Measurements from ENCODE around the gene LRRK1. TPM values are rescaled to one million over a fixed set of nuclear protein-coding genes. Genes with fewer than 3 reads are reported as not detected.

LRRK1 gene
- total RNA-seq, 1 donor from 2014 or later = not detected

DNA sequence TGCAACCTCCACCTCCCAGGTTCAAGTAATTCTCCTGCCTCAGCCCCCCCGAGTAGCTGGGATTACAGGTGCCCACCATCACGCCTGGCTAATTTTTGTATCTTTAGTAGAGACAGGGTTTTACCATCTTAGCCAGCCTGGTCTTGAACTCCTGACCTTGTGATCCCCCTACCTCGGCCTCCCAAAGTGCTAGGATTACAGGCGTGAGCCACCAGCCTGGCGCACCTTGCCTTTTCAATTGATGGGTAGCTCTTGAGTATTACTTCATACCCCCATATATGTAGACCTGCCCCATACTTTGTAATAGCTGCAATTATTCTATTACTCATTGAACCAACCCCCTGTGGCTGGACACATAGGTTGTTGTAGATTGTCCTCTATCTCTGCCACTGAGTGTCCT lies 101.3 kb downstream of the LRRK1 start:
- no peak overlapping the region for H3K27ac ChIP-seq
- H3K9ac ChIP-seq = no peak overlapping the region
- H3K36me3 Mint-ChIP-seq = no peaks in the 10 kb centered on the region
- no peaks in the 10 kb centered on the region for H3K79me2 ChIP-seq (ENCODE audit: low read depth)
- TF ChIP-seq CTCF (IDR thresholded peaks at IDR 0.05) = no peak
- TF ChIP-seq EZH2 (IDR thresholded peaks at IDR 0.05) = no peak
- no peak for TF ChIP-seq EZH2phosphoT487 (IDR thresholded peaks at IDR 0.05)
- no peaks in the 10 kb centered on the region for H3K36me3 ChIP-seq
- peaks cover 11% of the 10 kb centered on the region for H3K4me1 ChIP-seq
- no peak overlapping the region for H3K4me3 Mint-ChIP-seq
- H3K4me3 ChIP-seq = no peak overlapping the region
- H3K27me3 ChIP-seq = no peaks in the 10 kb centered on the region
- H3K4me2 ChIP-seq = no peak overlapping the region
- no peak for DNase-seq (ENCODE audit: low spot score)
- H3F3A ChIP-seq (ENCODE audit: low read depth) = peaks cover 6% of the 10 kb centered on the region
- no peaks in the 10 kb centered on the region for H3K9me3 ChIP-seq (ENCODE audit: low read depth)
- H3K9me3 Mint-ChIP-seq = no peaks in the 10 kb centered on the region
- no peaks in the 10 kb centered on the region for H4K20me1 ChIP-seq (ENCODE audit: low read depth)
- peaks cover 34% of the 10 kb centered on the region for H3K4me1 Mint-ChIP-seq
- H3K27me3 Mint-ChIP-seq (ENCODE audit: insufficient read depth, low read depth) = no peaks in the 10 kb centered on the region
- H3K27ac Mint-ChIP-seq = peak overlapping the region; percentile 35
- no peak overlapping the region for H2AFZ ChIP-seq (replicated peaks)

- Histone ChIP-seq H3K27me3 (no peaks in the 10 kb centered on the region), H3K27ac (no peak overlapping the region), H3F3A (ENCODE audit: low read depth) (peaks cover 6% of the 10 kb centered on the region), H3K9me3 (ENCODE audit: low read depth) (no peaks in the 10 kb centered on the region), H3K4me3 (no peak overlapping the region), H2AFZ (replicated peaks) (no peak overlapping the region), H3K9ac (no peak overlapping the region), H4K20me1 (ENCODE audit: low read depth) (no peaks in the 10 kb centered on the region), H3K36me3 (no peaks in the 10 kb centered on the region), H3K79me2 (ENCODE audit: low read depth) (no peaks in the 10 kb centered on the region), H3K4me1 (peaks cover 11% of the 10 kb centered on the region), H3K4me2 (no peak overlapping the region)
- peaks cover 34% of the 10 kb centered on the region for H3K4me1 Mint-ChIP-seq
- DNase-seq (ENCODE audit: low spot score) = no peak
- H3K4me3 Mint-ChIP-seq = no peak overlapping the region
- TF ChIP-seq EZH2phosphoT487 (IDR thresholded peaks at IDR 0.05) = no peak
- TF ChIP-seq CTCF (IDR thresholded peaks at IDR 0.05) = no peak
- no peak for TF ChIP-seq EZH2 (IDR thresholded peaks at IDR 0.05)
- H3K27me3 Mint-ChIP-seq (ENCODE audit: insufficient read depth, low read depth) = no peaks in the 10 kb centered on the region
- H3K27ac Mint-ChIP-seq = peak overlapping the region; percentile 76
- no peaks in the 10 kb centered on the region for H3K36me3 Mint-ChIP-seq
- H3K9me3 Mint-ChIP-seq = no peaks in the 10 kb centered on the region
Observed at GRCh38 chr15:101020945-101021344, 101.8 kb downstream of the LRRK1 start.

DNA sequence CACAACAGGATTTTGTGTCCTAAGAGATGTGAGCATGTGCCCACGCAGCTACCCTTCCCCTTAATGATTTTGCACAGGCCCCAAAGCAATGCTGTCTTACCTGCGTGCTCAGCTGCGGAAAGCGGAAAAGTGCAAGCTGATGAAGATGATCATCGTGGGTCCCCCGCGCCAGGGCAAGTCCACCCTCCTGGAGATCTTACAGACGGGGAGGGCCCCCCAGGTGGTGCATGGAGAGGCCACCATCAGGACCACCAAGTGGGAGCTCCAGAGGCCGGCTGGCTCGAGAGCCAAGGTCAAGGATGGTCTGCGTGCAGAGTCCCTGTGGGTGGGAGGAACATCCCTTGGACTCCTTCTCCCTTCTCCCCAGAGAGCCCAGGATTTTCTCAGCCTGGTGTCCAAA lies 103.1 kb downstream of the LRRK1 start:
- no peak overlapping the region for H3K27ac Mint-ChIP-seq
- H3K4me1 ChIP-seq = peaks cover 11% of the 10 kb centered on the region

More for the DNA sequence above, 103.1 kb downstream of the LRRK1 start:
- H2AFZ ChIP-seq (replicated peaks) = no peak overlapping the region
- H4K20me1 ChIP-seq (ENCODE audit: low read depth) = no peaks in the 10 kb centered on the region
- no peaks in the 10 kb centered on the region for H3K36me3 ChIP-seq
- Mint-ChIP-seq H3K9me3 (no peaks in the 10 kb centered on the region), H3K36me3 (no peaks in the 10 kb centered on the region), H3K27me3 (ENCODE audit: insufficient read depth, low read depth) (no peaks in the 10 kb centered on the region), H3K4me3 (no peak overlapping the region), H3K4me1 (peaks cover 34% of the 10 kb centered on the region)
- no peak overlapping the region for H3K9ac ChIP-seq
- H3K9me3 ChIP-seq (ENCODE audit: low read depth) = no peaks in the 10 kb centered on the region
- no peak overlapping the region for H3K4me3 ChIP-seq
- no peak overlapping the region for H3K27ac ChIP-seq
- peaks cover 6% of the 10 kb centered on the region for H3F3A ChIP-seq (ENCODE audit: low read depth)
- no peak overlapping the region for H3K4me2 ChIP-seq
- DNase-seq (ENCODE audit: low spot score) = no peak
- TF ChIP-seq CTCF (IDR thresholded peaks at IDR 0.05) = no peak
- TF ChIP-seq EZH2phosphoT487 (IDR thresholded peaks at IDR 0.05) = no peak
- TF ChIP-seq EZH2 (IDR thresholded peaks at IDR 0.05) = no peak
- H3K79me2 ChIP-seq (ENCODE audit: low read depth) = no peaks in the 10 kb centered on the region
- no peaks in the 10 kb centered on the region for H3K27me3 ChIP-seq

All from neural progenitor cell (in vitro differentiated cells).